LNCAP (cell line): ENCODE measurements around the gene ARHGAP10.

ENCODE experiments used
- CTCF ChIP-seq: fragments of 450-650 bp; IDR thresholded peaks from 2 replicates; pipeline ENCODE4 v1.5.1; 2017; ENCODE audit warnings: mild to moderate bottlenecking

Gene ARHGAP10

GRCh38 chr4:147761218-147761883 lies 29.5 kb downstream of the ARHGAP10 start:
- no peak for TF ChIP-seq CTCF

DNA sequence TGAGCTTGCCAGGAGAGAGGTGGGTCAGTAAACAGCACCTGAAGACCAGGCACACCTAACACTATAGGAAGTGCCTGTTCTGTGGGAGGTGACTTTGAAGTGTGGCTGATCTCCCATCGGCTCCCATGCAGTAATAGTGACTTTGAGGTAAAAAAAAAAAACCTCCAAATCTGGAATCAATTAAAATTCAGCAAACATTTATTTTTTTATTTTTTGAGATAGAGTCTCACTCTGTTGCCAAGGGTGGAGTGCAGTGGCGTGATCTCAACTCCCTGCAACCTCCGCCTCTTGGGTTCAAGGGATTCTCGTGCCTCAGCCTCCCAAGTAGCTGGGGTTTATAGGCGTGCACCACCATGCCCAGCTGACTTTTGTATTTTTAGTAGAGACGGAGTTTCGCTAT lies 32.4 kb downstream of the ARHGAP10 start:
- no peak for TF ChIP-seq CTCF

- TF ChIP-seq CTCF, result no peak
Measured at GRCh38 chr4:147765121-147765529, 33.2 kb downstream of the ARHGAP10 start.

DNA sequence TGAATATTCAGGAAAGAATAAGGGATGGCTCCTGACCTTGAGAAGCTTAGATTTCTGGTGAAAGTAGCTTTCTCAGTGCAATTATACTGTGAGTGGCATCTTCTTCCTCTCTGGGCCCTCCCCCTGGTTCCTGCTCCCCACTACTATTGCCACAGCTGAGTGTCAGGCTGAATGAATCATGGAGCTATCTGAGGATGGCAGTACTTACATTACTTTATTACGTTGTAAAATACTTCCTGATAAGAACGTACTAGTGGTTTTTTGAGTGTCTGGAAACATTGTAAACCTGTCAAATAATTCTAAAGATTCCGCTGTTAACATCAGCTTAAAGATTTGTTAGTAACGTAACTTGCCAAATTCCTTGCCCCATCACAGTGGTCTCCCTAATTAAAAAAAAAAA lies 36.2 kb downstream of the ARHGAP10 start:
- no peak for TF ChIP-seq CTCF

DNA sequence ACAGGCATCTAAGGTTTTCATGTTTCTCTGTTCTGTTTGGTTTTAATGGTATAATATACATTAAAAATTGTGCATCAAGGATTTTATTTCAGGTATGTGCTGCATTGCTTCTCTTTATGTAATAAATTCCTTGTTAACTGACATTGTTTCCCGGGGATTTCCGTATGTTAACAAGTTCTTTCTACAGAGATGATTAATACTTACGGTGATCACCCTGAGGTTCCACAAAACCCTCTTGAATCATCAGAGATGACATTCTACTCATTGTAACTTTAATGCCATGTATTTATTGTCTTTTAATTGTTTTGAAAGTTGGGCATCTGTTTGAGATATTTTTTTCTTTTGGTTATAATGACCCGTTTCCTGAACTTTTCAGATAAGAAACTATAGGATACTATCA lies 37.5 kb downstream of the ARHGAP10 start:
- no peak for TF ChIP-seq CTCF

GRCh38 chr4:147770831-147771230 lies 38.9 kb downstream of the ARHGAP10 start:
- no peak for TF ChIP-seq CTCF

DNA sequence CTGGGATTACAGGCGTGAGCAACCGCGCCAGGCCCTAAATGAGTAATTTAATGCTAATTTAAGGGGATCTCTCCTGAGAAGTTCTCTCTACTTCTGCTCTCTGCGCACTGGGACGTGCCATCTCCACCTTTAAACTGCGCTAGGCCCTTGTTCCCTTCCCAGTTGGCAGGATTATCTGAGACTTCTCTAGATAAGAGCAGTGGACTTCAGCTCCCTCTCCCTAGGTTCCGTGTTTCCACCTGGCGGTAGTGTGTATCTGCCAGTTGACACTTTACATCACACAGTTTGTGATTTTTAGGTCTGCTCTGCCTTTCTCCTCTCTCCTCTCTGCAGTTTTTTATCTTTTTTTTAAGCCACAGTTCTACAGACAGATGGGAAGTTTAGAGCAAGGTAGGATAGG lies 40.2 kb downstream of the ARHGAP10 start:
- no peak for TF ChIP-seq CTCF

- no peak for TF ChIP-seq CTCF
Measured at GRCh38 chr4:147772459-147772969, 40.6 kb downstream of the ARHGAP10 start.
